Fibroblast of lung (primary cell): ENCODE data around the gene FER.

ENCODE experiments used
- EZH2 ChIP-seq: IDR thresholded peaks from 2 replicates; pipeline ENCODE4 v1.5.1; 2012; ENCODE audit warnings: low read length, control low read depth, mild to moderate bottlenecking; ENCODE audit errors: missing control alignments
- TF ChIP-seq, protein P1 (sequence below), 2 donors: IDR thresholded peaks in 1 of 2; conservative IDR thresholded peaks in 1 of 2; 1 replicate in 1 of 2; 2 replicates in 1 of 2; pipeline ENCODE4 v1.5.1; 2011 to 2012; ENCODE audit warnings: low read length in 2 of 2, control low read depth in 1 of 2, inconsistent platforms in 1 of 2, low read depth in 1 of 2, mild to moderate bottlenecking in 1 of 2

DNA sequence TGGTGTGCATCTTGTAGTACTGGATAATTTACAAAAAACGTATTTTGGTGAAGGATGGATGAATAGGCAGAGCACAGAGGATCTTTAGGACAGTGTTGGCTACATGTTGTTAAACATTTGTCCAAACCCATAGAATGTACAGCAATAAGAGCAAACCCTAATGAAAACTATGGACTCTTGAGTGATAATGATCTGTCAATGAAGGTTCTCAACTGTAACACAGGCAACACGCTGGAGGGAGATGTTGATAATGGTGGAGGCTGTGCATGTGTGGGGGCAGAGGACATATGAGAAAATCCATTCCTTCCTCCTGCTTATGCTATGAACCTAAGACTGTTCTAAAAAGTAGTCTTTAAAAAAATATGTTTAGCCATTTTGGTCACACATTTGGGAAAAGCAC, 194.0 kb downstream of the FER start:
- TF ChIP-seq, protein P1, sequence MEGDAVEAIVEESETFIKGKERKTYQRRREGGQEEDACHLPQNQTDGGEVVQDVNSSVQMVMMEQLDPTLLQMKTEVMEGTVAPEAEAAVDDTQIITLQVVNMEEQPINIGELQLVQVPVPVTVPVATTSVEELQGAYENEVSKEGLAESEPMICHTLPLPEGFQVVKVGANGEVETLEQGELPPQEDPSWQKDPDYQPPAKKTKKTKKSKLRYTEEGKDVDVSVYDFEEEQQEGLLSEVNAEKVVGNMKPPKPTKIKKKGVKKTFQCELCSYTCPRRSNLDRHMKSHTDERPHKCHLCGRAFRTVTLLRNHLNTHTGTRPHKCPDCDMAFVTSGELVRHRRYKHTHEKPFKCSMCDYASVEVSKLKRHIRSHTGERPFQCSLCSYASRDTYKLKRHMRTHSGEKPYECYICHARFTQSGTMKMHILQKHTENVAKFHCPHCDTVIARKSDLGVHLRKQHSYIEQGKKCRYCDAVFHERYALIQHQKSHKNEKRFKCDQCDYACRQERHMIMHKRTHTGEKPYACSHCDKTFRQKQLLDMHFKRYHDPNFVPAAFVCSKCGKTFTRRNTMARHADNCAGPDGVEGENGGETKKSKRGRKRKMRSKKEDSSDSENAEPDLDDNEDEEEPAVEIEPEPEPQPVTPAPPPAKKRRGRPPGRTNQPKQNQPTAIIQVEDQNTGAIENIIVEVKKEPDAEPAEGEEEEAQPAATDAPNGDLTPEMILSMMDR (conservative IDR thresholded peaks at IDR 0.05 in 1 of 2, IDR thresholded peaks at IDR 0.05 in 1 of 2; ENCODE audit: low read depth in 1 of 2, low read length in 2 of 2) = no peak
- no peak for TF ChIP-seq EZH2
